ENCODE measurements around the gene KLHDC7B. TPM values are rescaled to one million over a fixed set of nuclear protein-coding genes. Genes with fewer than 3 reads are reported as not detected.

KLHDC7B gene
- total and polyA plus RNA-seq, 2 donors (not counting 3 experiments of a cell fraction or from before 2014, with no cell fraction given), result not detected

GRCh38 chr22:50550395-50550794 is 4.7 kb downstream of the KLHDC7B start:
- TF ChIP-seq EZH2 (IDR thresholded peaks at IDR 0.05; ENCODE audit: borderline replicate concordance, low read depth, low read length, severe bottlenecking) (no peak), FOS (IDR thresholded peaks at IDR 0.05; ENCODE audit: borderline replicate concordance, insufficient read depth, low read length) (no peak), POLR2AphosphoS5 (IDR thresholded peaks at IDR 0.05; ENCODE audit: insufficient read depth, low read depth, low read length) (no peak), MYC (IDR thresholded peaks at IDR 0.05; ENCODE audit: low read depth, low read length) (no peak), CTCF (IDR thresholded peaks at IDR 0.05; ENCODE audit: extremely low read depth in 1 of 2, insufficient read depth in 1 of 2, low read depth in 1 of 2, low read length in 2 of 2) (no peak), JUN (IDR thresholded peaks at IDR 0.05; ENCODE audit: borderline replicate concordance, insufficient read depth, insufficient read length, low read depth) (no peak), POLR2A (IDR thresholded peaks at IDR 0.05; ENCODE audit: low read depth, low read length) (no peak), GATA2 (IDR thresholded peaks at IDR 0.05; ENCODE audit: insufficient read depth, insufficient read length, low read depth, low read length) (no peak), MAX (IDR thresholded peaks at IDR 0.05; ENCODE audit: insufficient read depth, insufficient read length) (no peak)
- Histone ChIP-seq H4K20me1 (replicated peaks; ENCODE audit: control insufficient read depth, extremely low read depth, insufficient read depth, low read length) (no peaks in the 10 kb centered on the region), H3K9ac (replicated peaks; ENCODE audit: extremely low read depth, insufficient read depth, low read length) (no peak overlapping the region), H3K79me2 (ENCODE audit: control insufficient read depth, insufficient read depth, low read length) (no peaks in the 10 kb centered on the region), H3K4me1 (ENCODE audit: control insufficient read depth, extremely low read depth, insufficient read depth, low read length) (no peaks in the 10 kb centered on the region), H3K4me2 (ENCODE audit: insufficient read depth, low read length) (no peak overlapping the region), H3K9me3 (replicated peaks; ENCODE audit: control insufficient read depth, insufficient read depth, low read length) (no peaks in the 10 kb centered on the region), H2AFZ (ENCODE audit: low read depth, low read length) (no peak overlapping the region), H3K4me3 (replicated peaks in 1 of 3; ENCODE audit: insufficient read depth in 1 of 3, low read depth in 1 of 3, low read length in 3 of 3) (no peak overlapping the region), H3K27ac (ENCODE audit: insufficient read depth, low read depth, low read length) (no peak overlapping the region), H3K27me3 (ENCODE audit: control insufficient read depth in 2 of 2, insufficient read depth in 2 of 2, low read length in 2 of 2) (peaks cover 27 to 43% of the 10 kb centered on the region in 2 experiments), H3K36me3 (ENCODE audit: control insufficient read depth in 2 of 2, extremely low read depth in 1 of 2, insufficient read depth in 2 of 2, low read length in 2 of 2) (no peaks in the 10 kb centered on the region), H3K9me1 (replicated peaks; ENCODE audit: control insufficient read depth, extremely low read depth, insufficient read depth, low read length) (no peaks in the 10 kb centered on the region)
- intact Hi-C loops (cut with micrococcal nuclease), result no loop called here
- BruUV-seq (replicated peaks), result no TSS peak
- FAIRE-seq (no peak), DNase-seq (ENCODE audit: low read depth, low spot score) (no peak)
- dilution Hi-C loops (cut with MboI; ENCODE audit: extremely low pct_ligation_motif_present, low sequenced_read_pairs), result no loop called here
- ChIA-PET CTCF (interaction anchor here (1.1 to 2.8 kb wide), 3 partner anchors 9 to 25 kb away, joined by 3 to 11 read pairs (median 8); partner anchors contain the start of genes SCO2 and SYCE3), POLR2A (no interaction called here)

All from endothelial cell of umbilical vein (primary cell).